ENCODE results near the gene KCNMA1. TPM values are rescaled to one million over a fixed set of nuclear protein-coding genes. Genes with fewer than 3 reads are reported as not detected.

The KCNMA1 gene
- total and polyA plus RNA-seq, 9 of the 15 experiments (the other 6 are each of a cell fraction or from before 2014, with no cell fraction given), result 0.01 to 0.95 (median 0.15) TPM; not detected in 4

DNA sequence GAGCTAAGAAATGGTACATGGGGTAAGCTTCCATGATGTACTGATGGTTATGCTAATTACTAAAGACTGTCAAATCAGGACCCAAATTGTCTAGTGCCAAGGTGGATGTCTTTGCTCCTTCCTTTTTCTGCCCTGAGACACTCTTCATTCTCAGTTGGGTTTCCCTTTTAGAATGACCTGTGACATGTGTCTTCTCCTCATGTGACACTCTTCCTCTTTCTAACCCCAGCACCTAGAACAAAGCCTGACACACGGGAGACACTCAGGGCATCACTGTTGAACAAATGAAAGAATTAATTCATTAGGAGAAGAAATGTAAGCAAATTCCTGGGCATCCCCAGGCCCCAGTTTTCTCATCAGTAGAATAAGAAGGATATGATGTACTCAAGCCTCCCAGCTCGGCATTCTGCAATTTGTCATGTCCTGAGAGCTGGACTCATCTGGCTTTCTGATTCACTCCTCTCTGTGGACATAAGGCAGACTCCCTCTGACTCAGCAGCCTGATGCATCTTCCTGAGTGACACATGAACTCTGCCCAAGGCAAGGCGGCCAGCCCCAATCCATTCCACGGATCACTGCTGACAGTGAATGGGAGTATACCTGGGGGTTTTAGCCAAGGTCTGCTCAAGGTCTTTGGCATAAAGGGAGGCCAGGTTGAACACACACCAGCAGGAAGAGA is 473.8 kb downstream of the KCNMA1 start (continued):
- TF ChIP-seq, protein P1, sequence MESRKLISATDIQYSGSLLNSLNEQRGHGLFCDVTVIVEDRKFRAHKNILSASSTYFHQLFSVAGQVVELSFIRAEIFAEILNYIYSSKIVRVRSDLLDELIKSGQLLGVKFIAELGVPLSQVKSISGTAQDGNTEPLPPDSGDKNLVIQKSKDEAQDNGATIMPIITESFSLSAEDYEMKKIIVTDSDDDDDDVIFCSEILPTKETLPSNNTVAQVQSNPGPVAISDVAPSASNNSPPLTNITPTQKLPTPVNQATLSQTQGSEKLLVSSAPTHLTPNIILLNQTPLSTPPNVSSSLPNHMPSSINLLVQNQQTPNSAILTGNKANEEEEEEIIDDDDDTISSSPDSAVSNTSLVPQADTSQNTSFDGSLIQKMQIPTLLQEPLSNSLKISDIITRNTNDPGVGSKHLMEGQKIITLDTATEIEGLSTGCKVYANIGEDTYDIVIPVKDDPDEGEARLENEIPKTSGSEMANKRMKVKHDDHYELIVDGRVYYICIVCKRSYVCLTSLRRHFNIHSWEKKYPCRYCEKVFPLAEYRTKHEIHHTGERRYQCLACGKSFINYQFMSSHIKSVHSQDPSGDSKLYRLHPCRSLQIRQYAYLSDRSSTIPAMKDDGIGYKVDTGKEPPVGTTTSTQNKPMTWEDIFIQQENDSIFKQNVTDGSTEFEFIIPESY (CRISPR knock-in tag; IDR thresholded peaks at IDR 0.05), result no peak
- peak; percentile 37 for TF ChIP-seq MEIS2 (IDR thresholded peaks at IDR 0.05; ENCODE audit: partially characterized antibody)
- TF ChIP-seq, protein P2, sequence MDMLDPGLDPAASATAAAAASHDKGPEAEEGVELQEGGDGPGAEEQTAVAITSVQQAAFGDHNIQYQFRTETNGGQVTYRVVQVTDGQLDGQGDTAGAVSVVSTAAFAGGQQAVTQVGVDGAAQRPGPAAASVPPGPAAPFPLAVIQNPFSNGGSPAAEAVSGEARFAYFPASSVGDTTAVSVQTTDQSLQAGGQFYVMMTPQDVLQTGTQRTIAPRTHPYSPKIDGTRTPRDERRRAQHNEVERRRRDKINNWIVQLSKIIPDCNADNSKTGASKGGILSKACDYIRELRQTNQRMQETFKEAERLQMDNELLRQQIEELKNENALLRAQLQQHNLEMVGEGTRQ (CRISPR knock-in tag; IDR thresholded peaks at IDR 0.05), result no peak
- TF ChIP-seq MEF2D (tag; conservative IDR thresholded peaks at IDR 0.05; ENCODE audit: low read depth), result no peak
- TF ChIP-seq SAFB (IDR thresholded peaks at IDR 0.05; ENCODE audit: borderline replicate concordance, low read depth, low read length), result no peak
- TF ChIP-seq ZNF143 (CRISPR knock-in tag; IDR thresholded peaks at IDR 0.05), result no peak
- no peak for TF ChIP-seq MYNN (IDR thresholded peaks at IDR 0.05)
- no peak for TF ChIP-seq MYNN (CRISPR knock-in tag; IDR thresholded peaks at IDR 0.05)
- TF ChIP-seq, protein P3, sequence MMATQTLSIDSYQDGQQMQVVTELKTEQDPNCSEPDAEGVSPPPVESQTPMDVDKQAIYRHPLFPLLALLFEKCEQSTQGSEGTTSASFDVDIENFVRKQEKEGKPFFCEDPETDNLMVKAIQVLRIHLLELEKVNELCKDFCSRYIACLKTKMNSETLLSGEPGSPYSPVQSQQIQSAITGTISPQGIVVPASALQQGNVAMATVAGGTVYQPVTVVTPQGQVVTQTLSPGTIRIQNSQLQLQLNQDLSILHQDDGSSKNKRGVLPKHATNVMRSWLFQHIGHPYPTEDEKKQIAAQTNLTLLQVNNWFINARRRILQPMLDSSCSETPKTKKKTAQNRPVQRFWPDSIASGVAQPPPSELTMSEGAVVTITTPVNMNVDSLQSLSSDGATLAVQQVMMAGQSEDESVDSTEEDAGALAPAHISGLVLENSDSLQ (IDR thresholded peaks at IDR 0.05), result peak; percentile 65
- TF ChIP-seq HEY1 (CRISPR knock-in tag; IDR thresholded peaks at IDR 0.05; ENCODE audit: borderline replicate concordance), result no peak
- TF ChIP-seq CEBPB (tag; IDR thresholded peaks at IDR 0.05), result no peak
- peak; percentile 79 for TF ChIP-seq FOSL1 (tag; conservative IDR thresholded peaks at IDR 0.05)
- TF ChIP-seq EP400 (IDR thresholded peaks at IDR 0.05), result no peak
- TF ChIP-seq, protein P4, sequence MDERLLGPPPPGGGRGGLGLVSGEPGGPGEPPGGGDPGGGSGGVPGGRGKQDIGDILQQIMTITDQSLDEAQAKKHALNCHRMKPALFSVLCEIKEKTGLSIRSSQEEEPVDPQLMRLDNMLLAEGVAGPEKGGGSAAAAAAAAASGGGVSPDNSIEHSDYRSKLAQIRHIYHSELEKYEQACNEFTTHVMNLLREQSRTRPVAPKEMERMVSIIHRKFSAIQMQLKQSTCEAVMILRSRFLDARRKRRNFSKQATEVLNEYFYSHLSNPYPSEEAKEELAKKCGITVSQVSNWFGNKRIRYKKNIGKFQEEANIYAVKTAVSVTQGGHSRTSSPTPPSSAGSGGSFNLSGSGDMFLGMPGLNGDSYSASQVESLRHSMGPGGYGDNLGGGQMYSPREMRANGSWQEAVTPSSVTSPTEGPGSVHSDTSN (CRISPR knock-in tag; IDR thresholded peaks at IDR 0.05; ENCODE audit: low read depth), result no peak
- TF ChIP-seq, protein P4 (tag; conservative IDR thresholded peaks at IDR 0.05; ENCODE audit: low read depth), result no peak
- TF ChIP-seq, protein P5, sequence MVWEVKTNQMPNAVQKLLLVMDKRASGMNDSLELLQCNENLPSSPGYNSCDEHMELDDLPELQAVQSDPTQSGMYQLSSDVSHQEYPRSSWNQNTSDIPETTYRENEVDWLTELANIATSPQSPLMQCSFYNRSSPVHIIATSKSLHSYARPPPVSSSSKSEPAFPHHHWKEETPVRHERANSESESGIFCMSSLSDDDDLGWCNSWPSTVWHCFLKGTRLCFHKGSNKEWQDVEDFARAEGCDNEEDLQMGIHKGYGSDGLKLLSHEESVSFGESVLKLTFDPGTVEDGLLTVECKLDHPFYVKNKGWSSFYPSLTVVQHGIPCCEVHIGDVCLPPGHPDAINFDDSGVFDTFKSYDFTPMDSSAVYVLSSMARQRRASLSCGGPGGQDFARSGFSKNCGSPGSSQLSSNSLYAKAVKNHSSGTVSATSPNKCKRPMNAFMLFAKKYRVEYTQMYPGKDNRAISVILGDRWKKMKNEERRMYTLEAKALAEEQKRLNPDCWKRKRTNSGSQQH (CRISPR knock-in tag; IDR thresholded peaks at IDR 0.05), result no peak
- TF ChIP-seq, protein P6, sequence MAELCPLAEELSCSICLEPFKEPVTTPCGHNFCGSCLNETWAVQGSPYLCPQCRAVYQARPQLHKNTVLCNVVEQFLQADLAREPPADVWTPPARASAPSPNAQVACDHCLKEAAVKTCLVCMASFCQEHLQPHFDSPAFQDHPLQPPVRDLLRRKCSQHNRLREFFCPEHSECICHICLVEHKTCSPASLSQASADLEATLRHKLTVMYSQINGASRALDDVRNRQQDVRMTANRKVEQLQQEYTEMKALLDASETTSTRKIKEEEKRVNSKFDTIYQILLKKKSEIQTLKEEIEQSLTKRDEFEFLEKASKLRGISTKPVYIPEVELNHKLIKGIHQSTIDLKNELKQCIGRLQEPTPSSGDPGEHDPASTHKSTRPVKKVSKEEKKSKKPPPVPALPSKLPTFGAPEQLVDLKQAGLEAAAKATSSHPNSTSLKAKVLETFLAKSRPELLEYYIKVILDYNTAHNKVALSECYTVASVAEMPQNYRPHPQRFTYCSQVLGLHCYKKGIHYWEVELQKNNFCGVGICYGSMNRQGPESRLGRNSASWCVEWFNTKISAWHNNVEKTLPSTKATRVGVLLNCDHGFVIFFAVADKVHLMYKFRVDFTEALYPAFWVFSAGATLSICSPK (IDR thresholded peaks at IDR 0.05; ENCODE audit: borderline replicate concordance), result no peak
- TF ChIP-seq TBL1XR1 (IDR thresholded peaks at IDR 0.05; ENCODE audit: low read length in 2 of 2), result no peak
